Gastroesophageal sphincter (tissue), 3 donors: Measurements from ENCODE around the gene CACNA1C.

Source experiments
- POLR2A ChIP-seq, 2 donors: fragments of 450-650 bp; IDR thresholded peaks; one replicate each; pipeline ENCODE4 v1.6.1; 2017; ENCODE audit warnings: antibody characterized with exemption in 2 of 2, mild to moderate bottlenecking in 2 of 2, moderate library complexity in 1 of 2
- TF ChIP-seq, protein P1 (sequence below), 4 experiments: fragments of 200-600 bp in 2 of 4; fragments of 450-650 bp in 2 of 4; sonication (generic) in 1 of 4; IDR thresholded peaks; one replicate each; pipeline ENCODE4 v1.5.1; 2017 to 2019; ENCODE audit warnings: antibody characterized with exemption in 4 of 4, mild to moderate bottlenecking in 2 of 4, moderate library complexity in 2 of 4

DNA sequence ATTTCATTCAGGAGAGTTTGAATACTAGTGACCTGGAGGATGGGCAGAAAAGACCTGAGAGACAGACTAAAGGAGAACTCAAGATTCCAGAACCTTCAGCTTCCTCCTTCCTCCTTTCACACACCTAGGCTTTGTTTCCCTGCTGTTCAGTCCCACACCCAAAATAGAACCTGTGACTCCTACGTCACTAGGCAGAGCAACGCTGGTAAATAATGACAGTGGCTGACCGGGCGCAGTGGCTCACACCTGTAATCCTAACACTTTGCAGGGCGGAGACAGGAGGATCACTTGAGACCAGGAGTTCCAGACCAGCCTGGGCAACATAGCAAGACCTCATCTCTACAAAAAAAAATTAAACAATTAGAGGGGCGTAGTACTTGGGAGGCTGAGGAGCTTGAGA, 575.6 kb downstream of the CACNA1C start:
- TF ChIP-seq POLR2A (IDR thresholded peaks at IDR 0.05), result no peak
- TF ChIP-seq, protein P1, sequence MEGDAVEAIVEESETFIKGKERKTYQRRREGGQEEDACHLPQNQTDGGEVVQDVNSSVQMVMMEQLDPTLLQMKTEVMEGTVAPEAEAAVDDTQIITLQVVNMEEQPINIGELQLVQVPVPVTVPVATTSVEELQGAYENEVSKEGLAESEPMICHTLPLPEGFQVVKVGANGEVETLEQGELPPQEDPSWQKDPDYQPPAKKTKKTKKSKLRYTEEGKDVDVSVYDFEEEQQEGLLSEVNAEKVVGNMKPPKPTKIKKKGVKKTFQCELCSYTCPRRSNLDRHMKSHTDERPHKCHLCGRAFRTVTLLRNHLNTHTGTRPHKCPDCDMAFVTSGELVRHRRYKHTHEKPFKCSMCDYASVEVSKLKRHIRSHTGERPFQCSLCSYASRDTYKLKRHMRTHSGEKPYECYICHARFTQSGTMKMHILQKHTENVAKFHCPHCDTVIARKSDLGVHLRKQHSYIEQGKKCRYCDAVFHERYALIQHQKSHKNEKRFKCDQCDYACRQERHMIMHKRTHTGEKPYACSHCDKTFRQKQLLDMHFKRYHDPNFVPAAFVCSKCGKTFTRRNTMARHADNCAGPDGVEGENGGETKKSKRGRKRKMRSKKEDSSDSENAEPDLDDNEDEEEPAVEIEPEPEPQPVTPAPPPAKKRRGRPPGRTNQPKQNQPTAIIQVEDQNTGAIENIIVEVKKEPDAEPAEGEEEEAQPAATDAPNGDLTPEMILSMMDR (IDR thresholded peaks at IDR 0.05), result no peak
